Prostate gland (tissue), 2 donors: ENCODE data around the gene CTNNA3.

ENCODE experiments used
- CTCF ChIP-seq, 4 experiments: fragments of 200-600 bp in 2 of 4; fragments of 450-650 bp in 2 of 4; sonication (generic) in 2 of 4; IDR thresholded peaks; 1 replicate in 3 of 4; 2 replicates in 1 of 4; pipeline ENCODE4 v1.5.1; 2016 to 2019; ENCODE audit warnings: antibody characterized with exemption in 4 of 4, mild to moderate bottlenecking in 2 of 4, moderate library complexity in 2 of 4
- POLR2A ChIP-seq: fragments of 450-650 bp; IDR thresholded peaks from one replicate; pipeline ENCODE4 v1.6.1; 2016; ENCODE audit warnings: antibody characterized with exemption, mild to moderate bottlenecking
- POLR2AphosphoS5 ChIP-seq: sonication (generic); formaldehyde crosslinking; IDR thresholded peaks from one replicate; pipeline ENCODE4 v1.6.1; 2017; ENCODE audit warnings: antibody characterized with exemption

- TF ChIP-seq POLR2AphosphoS5 = no peak
- TF ChIP-seq CTCF (IDR thresholded peaks at IDR 0.05) = no peak
- TF ChIP-seq POLR2A = no peak
These were observed 1646.7 kb downstream of the CTNNA3 start for GRCh38 chr10:66049335-66049734.
